Fibroblast of lung (primary cell): Measurements from ENCODE around the gene LARP4B.

Experiments
- CTCF ChIP-seq, 2 donors: IDR thresholded peaks in 1 of 2; conservative IDR thresholded peaks in 1 of 2; 1 replicate in 1 of 2; 2 replicates in 1 of 2; pipeline ENCODE4 v1.5.1; 2011 to 2012; ENCODE audit warnings: low read length in 2 of 2, control low read depth in 1 of 2, inconsistent platforms in 1 of 2, low read depth in 1 of 2, mild to moderate bottlenecking in 1 of 2
- EZH2 ChIP-seq: IDR thresholded peaks from 2 replicates; pipeline ENCODE4 v1.5.1; 2012; ENCODE audit warnings: low read length, control low read depth, mild to moderate bottlenecking; ENCODE audit errors: missing control alignments

GRCh38 chr10:970311-971149, 39.0 kb upstream of the LARP4B start:
- TF ChIP-seq EZH2, result no peak
- TF ChIP-seq CTCF (conservative IDR thresholded peaks at IDR 0.05 in 1 of 2, IDR thresholded peaks at IDR 0.05 in 1 of 2; ENCODE audit: low read depth in 1 of 2, low read length in 2 of 2), result no peak
